Trophoblast cell (in vitro differentiated cells and primary cell): ENCODE results near the gene FLT4.

Experiments
- DNase-seq, 2 donors: peaks; one replicate each; pipeline ENCODE4 v3.0.0-alpha.2; 2016
- H2AFZ ChIP-seq: 2 replicates; pipeline ENCODE4 v1.6.1; 2013; ENCODE audit warnings: low read length, moderate library complexity, mild to moderate bottlenecking; ENCODE audit not compliant: insufficient read depth, poor library complexity
- H2AK5ac ChIP-seq: 2 replicates; pipeline ENCODE4 v1.6.1; 2013; ENCODE audit warnings: mild to moderate bottlenecking, low read length
- H2BK120ac ChIP-seq: 2 replicates; pipeline ENCODE4 v1.6.1; 2013; ENCODE audit warnings: low read length, mild to moderate bottlenecking, moderate library complexity; ENCODE audit not compliant: insufficient read depth, poor library complexity
- H2BK12ac ChIP-seq: 2 replicates; pipeline ENCODE4 v1.6.1; 2013; ENCODE audit warnings: mild to moderate bottlenecking, low read length, moderate library complexity
- H2BK5ac ChIP-seq: 2 replicates; pipeline ENCODE4 v1.6.1; 2013; ENCODE audit warnings: low read length, low read depth, moderate library complexity, mild to moderate bottlenecking; ENCODE audit not compliant: poor library complexity
- H3K14ac ChIP-seq: 2 replicates; pipeline ENCODE4 v1.6.1; 2013; ENCODE audit warnings: mild to moderate bottlenecking, low read length
- H3K18ac ChIP-seq: 2 replicates; pipeline ENCODE4 v1.6.1; 2013; ENCODE audit warnings: mild to moderate bottlenecking, low read length
- H3K23ac ChIP-seq: 2 replicates; pipeline ENCODE4 v1.6.1; 2013; ENCODE audit warnings: low read length
- H3K27ac ChIP-seq: 2 replicates; pipeline ENCODE4 v1.5.1; 2013; ENCODE audit warnings: low read depth, mild to moderate bottlenecking, inconsistent platforms, low read length, moderate library complexity
- H3K27me3 ChIP-seq: 2 replicates; pipeline ENCODE4 v1.6.1; 2013; ENCODE audit warnings: inconsistent platforms, mild to moderate bottlenecking, low read length, moderate library complexity; ENCODE audit not compliant: insufficient read depth
- H3K36me3 ChIP-seq, 2 experiments: 1 replicate in 1 of 2; 2 replicates in 1 of 2; pipeline ENCODE4 v1.6.1; 2013; ENCODE audit warnings: low read length in 2 of 2, mild to moderate bottlenecking in 2 of 2, moderate library complexity in 1 of 2; ENCODE audit not compliant: insufficient read depth in 2 of 2, control insufficient read depth in 1 of 2
- H3K4ac ChIP-seq: 2 replicates; pipeline ENCODE4 v1.6.1; 2013; ENCODE audit warnings: low read depth, mild to moderate bottlenecking, low read length, moderate library complexity
- H3K4me1 ChIP-seq, 2 experiments: 1 replicate in 1 of 2; 2 replicates in 1 of 2; pipeline ENCODE4 v1.6.1; 2013; ENCODE audit warnings: low read length in 2 of 2, mild to moderate bottlenecking in 2 of 2, moderate library complexity in 1 of 2; ENCODE audit not compliant: insufficient read depth in 2 of 2, control insufficient read depth in 1 of 2
- H3K4me2 ChIP-seq: 2 replicates; pipeline ENCODE4 v1.6.1; 2013; ENCODE audit warnings: inconsistent platforms, mild to moderate bottlenecking, low read length, moderate library complexity
- H3K4me3 ChIP-seq: 2 replicates; pipeline ENCODE4 v1.5.1; 2013; ENCODE audit warnings: mild to moderate bottlenecking, low read depth, low read length, inconsistent platforms
- H3K79me1 ChIP-seq: one replicate; pipeline ENCODE4 v1.6.1; 2013; ENCODE audit warnings: low read length
- H3K79me2 ChIP-seq: 2 replicates; pipeline ENCODE4 v1.6.1; 2013; ENCODE audit warnings: low read length, mild to moderate bottlenecking; ENCODE audit not compliant: control insufficient read depth, insufficient read depth, poor library complexity
- H3K9ac ChIP-seq: 2 replicates; pipeline ENCODE4 v1.6.1; 2013; ENCODE audit warnings: mild to moderate bottlenecking, low read length
- H3K9me3 ChIP-seq: 2 replicates; pipeline ENCODE4 v1.6.1; 2013; ENCODE audit warnings: low read depth, mild to moderate bottlenecking, control low read depth, inconsistent platforms, low read length; ENCODE audit not compliant: insufficient read depth
- H4K12ac ChIP-seq: 2 replicates; pipeline ENCODE4 v1.6.1; 2013; ENCODE audit warnings: low read depth, mild to moderate bottlenecking, low read length, moderate library complexity
- H4K8ac ChIP-seq: 2 replicates; pipeline ENCODE4 v1.6.1; 2013; ENCODE audit warnings: low read depth, mild to moderate bottlenecking, low read length, moderate library complexity
- H4K91ac ChIP-seq: one replicate; pipeline ENCODE4 v1.6.1; 2013; ENCODE audit warnings: low read depth, mild to moderate bottlenecking, low read length, moderate library complexity
- WGBS: extraction: QIAGEN DNeasy Blood & Tissue Kit; methylation state at CpG from one replicate; pipeline ENCODE4 v1.1.7; 2013; ENCODE audit warnings: missing lambda C conversion rate; ENCODE audit not compliant: insufficient read length, insufficient coverage; ENCODE audit errors: extremely low coverage; 5-methylcytosine and 5-hydroxymethylcytosine counted together

The FLT4 gene

GRCh38 chr5:180629831-180630382, 19.5 kb downstream of the FLT4 start:
- no CpG with 5 or more reads among the region's 25 CpGs for WGBS
- DNase-seq = no peak
- Histone ChIP-seq H4K91ac (no peak overlapping the region), H3K9ac (no peak overlapping the region), H2BK5ac (no peak overlapping the region), H4K8ac (no peak overlapping the region), H3K18ac (no peak overlapping the region), H2BK120ac (no peak overlapping the region), H3K4me2 (no peak overlapping the region), H3K27me3 (no peaks in the 10 kb centered on the region), H3K14ac (no peak overlapping the region), H4K12ac (no peak overlapping the region), H3K79me2 (no peaks in the 10 kb centered on the region), H3K4me3 (no peak overlapping the region), H2BK12ac (no peak overlapping the region), H3K27ac (no peak overlapping the region), H3K9me3 (peaks cover 4% of the 10 kb centered on the region), H3K23ac (no peak overlapping the region), H3K4me1 (no peaks in the 10 kb centered on the region), H3K36me3 (no peaks in the 10 kb centered on the region), H3K79me1 (no peaks in the 10 kb centered on the region), H2AFZ (no peak overlapping the region), H3K4ac (no peak overlapping the region), H2AK5ac (no peak overlapping the region)

GRCh38 chr5:180628827-180629750, 20.3 kb downstream of the FLT4 start:
- no peak overlapping the region for H3K4me2 ChIP-seq
- no peak overlapping the region for H2AFZ ChIP-seq
- H3K79me1 ChIP-seq = no peaks in the 10 kb centered on the region
- H3K36me3 ChIP-seq = no peaks in the 10 kb centered on the region
- no peak overlapping the region for H2BK120ac ChIP-seq
- H3K9ac ChIP-seq = no peak overlapping the region
- no peak for DNase-seq
- H3K27me3 ChIP-seq = no peaks in the 10 kb centered on the region
- no peak overlapping the region for H3K4me3 ChIP-seq
- H3K9me3 ChIP-seq = peaks cover 4% of the 10 kb centered on the region
- no peak overlapping the region for H4K91ac ChIP-seq
- H3K4me1 ChIP-seq = no peaks in the 10 kb centered on the region
- H4K8ac ChIP-seq = no peak overlapping the region
- no peak overlapping the region for H2BK12ac ChIP-seq
- H3K79me2 ChIP-seq = no peaks in the 10 kb centered on the region
- no peak overlapping the region for H2AK5ac ChIP-seq
- no peak overlapping the region for H2BK5ac ChIP-seq
- no peak overlapping the region for H3K18ac ChIP-seq
- H3K23ac ChIP-seq = no peak overlapping the region
- WGBS = no CpG with 5 or more reads among the region's 44 CpGs
- H3K27ac ChIP-seq = no peak overlapping the region
- H3K4ac ChIP-seq = no peak overlapping the region
- no peak overlapping the region for H3K14ac ChIP-seq
- H4K12ac ChIP-seq = no peak overlapping the region

- no peaks in the 10 kb centered on the region for H3K4me1 ChIP-seq
- H4K12ac ChIP-seq = no peak overlapping the region
- H2BK12ac ChIP-seq = no peak overlapping the region
- no peak overlapping the region for H3K9ac ChIP-seq
- no peak overlapping the region for H3K4me2 ChIP-seq
- H3K36me3 ChIP-seq = no peaks in the 10 kb centered on the region
- H3K79me2 ChIP-seq = no peaks in the 10 kb centered on the region
- H3K23ac ChIP-seq = no peak overlapping the region
- no peak overlapping the region for H3K4me3 ChIP-seq
- no peak overlapping the region for H2AK5ac ChIP-seq
- H2AFZ ChIP-seq = no peak overlapping the region
- H3K27me3 ChIP-seq = no peaks in the 10 kb centered on the region
- H3K9me3 ChIP-seq = peaks cover 4% of the 10 kb centered on the region
- H3K18ac ChIP-seq = no peak overlapping the region
- H4K91ac ChIP-seq = no peak overlapping the region
- no peak overlapping the region for H3K14ac ChIP-seq
- H3K4ac ChIP-seq = no peak overlapping the region
- no peak overlapping the region for H2BK120ac ChIP-seq
- no peak overlapping the region for H2BK5ac ChIP-seq
- H3K79me1 ChIP-seq = no peaks in the 10 kb centered on the region
- DNase-seq = no peak
- H3K27ac ChIP-seq = no peak overlapping the region
- no peak overlapping the region for H4K8ac ChIP-seq
- no CpG with 5 or more reads among the region's 14 CpGs for WGBS
These were observed 21.2 kb downstream of the FLT4 start for GRCh38 chr5:180628211-180628610.

DNA sequence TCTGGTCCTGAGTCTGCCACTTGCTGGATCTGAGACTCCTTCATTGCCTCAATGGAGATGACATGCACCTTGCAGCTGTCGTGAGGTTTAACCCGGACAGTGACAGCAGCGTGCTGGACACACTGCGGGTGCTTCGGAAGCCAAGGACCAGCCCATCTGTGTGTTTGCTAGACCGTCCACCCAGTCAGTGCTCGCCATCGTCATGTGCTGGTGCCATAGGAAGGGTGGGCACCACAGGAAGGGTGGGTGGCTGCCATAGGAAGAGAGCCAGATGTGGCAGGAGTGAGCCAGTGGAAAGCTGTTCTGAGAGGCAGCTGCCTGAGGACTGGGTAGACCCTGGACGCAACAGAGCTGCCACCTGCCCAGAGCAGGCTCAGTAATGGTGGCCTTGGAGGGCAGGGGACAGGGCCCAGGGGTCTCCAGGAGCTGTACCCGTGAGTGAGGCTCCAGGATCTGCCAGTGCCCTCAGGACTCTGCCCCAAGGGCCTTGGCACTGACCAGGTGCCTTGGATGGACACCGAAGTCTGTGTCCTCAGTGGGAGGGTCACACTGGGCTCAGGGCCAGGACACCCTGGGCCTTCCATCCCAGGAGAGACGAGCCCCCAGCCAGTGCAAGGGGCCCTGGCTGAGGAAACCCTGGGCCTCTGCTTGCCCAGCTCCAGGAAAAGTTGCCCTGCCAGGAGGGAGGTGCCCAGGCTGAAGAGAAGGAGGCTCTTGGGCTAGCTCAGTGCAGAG, 21.8 kb downstream of the FLT4 start:
- Histone ChIP-seq H2BK5ac (no peak overlapping the region), H3K18ac (no peak overlapping the region)
- no CpG with 5 or more reads among the region's 12 CpGs for WGBS

More for the DNA sequence above, 21.8 kb downstream of the FLT4 start:
- peaks cover 4% of the 10 kb centered on the region for H3K9me3 ChIP-seq
- H3K36me3 ChIP-seq = no peaks in the 10 kb centered on the region
- H3K4me1 ChIP-seq = no peaks in the 10 kb centered on the region
- H4K8ac ChIP-seq = no peak overlapping the region
- no peak overlapping the region for H3K9ac ChIP-seq
- H3K4ac ChIP-seq = no peak overlapping the region
- no peaks in the 10 kb centered on the region for H3K79me2 ChIP-seq
- no peak overlapping the region for H4K12ac ChIP-seq
- no peak overlapping the region for H4K91ac ChIP-seq
- no peak for DNase-seq
- no peak overlapping the region for H2AFZ ChIP-seq
- no peak overlapping the region for H3K14ac ChIP-seq
- H3K27me3 ChIP-seq = no peaks in the 10 kb centered on the region
- H2BK120ac ChIP-seq = no peak overlapping the region
- no peaks in the 10 kb centered on the region for H3K79me1 ChIP-seq
- H3K27ac ChIP-seq = no peak overlapping the region
- H2BK12ac ChIP-seq = no peak overlapping the region
- H2AK5ac ChIP-seq = no peak overlapping the region
- H3K4me3 ChIP-seq = no peak overlapping the region
- H3K4me2 ChIP-seq = no peak overlapping the region
- no peak overlapping the region for H3K23ac ChIP-seq
